ENCODE measurements around the gene TWSG1.

- no peak for TF ChIP-seq ZNF12 (CRISPR knock-in tag; IDR thresholded peaks at IDR 0.05)
- TF ChIP-seq ZBTB26 (CRISPR knock-in tag; IDR thresholded peaks at IDR 0.05; ENCODE audit: borderline replicate concordance): no peak
- no peak for TF ChIP-seq FOXA1 (IDR thresholded peaks at IDR 0.05)
- no peak for TF ChIP-seq FOXA1 (CRISPR knock-in tag; IDR thresholded peaks at IDR 0.05)
- TF ChIP-seq HINFP (CRISPR knock-in tag; IDR thresholded peaks at IDR 0.05; ENCODE audit: low read depth): no peak
- TF ChIP-seq ZSCAN5A (CRISPR knock-in tag; IDR thresholded peaks at IDR 0.05; ENCODE audit: borderline replicate concordance): no peak
- no peak for TF ChIP-seq MYC (CRISPR knock-in tag; IDR thresholded peaks at IDR 0.05; ENCODE audit: borderline replicate concordance)
- no peak for TF ChIP-seq ZNF263 (CRISPR knock-in tag; IDR thresholded peaks at IDR 0.05)
- no peak for TF ChIP-seq ZBTB1 (CRISPR knock-in tag; IDR thresholded peaks at IDR 0.05; ENCODE audit: borderline replicate concordance)
- TF ChIP-seq PLRG1 (conservative IDR thresholded peaks at IDR 0.05): no peak
- TF ChIP-seq POLR2AphosphoS5 (IDR thresholded peaks at IDR 0.05; ENCODE audit: low read depth, low read length): no peak
Measured at GRCh38 chr18:9405130-9405529, 70.6 kb downstream of the TWSG1 start.

All from HepG2 (cell line).